ENCODE results near the gene DRD1. TPM values are rescaled to one million over a fixed set of nuclear protein-coding genes. Genes with fewer than 3 reads are reported as not detected.

The DRD1 gene
- total and polyA plus RNA-seq, 2 experiments from 2014 or later = 0.11 to 0.14 TPM

DNA sequence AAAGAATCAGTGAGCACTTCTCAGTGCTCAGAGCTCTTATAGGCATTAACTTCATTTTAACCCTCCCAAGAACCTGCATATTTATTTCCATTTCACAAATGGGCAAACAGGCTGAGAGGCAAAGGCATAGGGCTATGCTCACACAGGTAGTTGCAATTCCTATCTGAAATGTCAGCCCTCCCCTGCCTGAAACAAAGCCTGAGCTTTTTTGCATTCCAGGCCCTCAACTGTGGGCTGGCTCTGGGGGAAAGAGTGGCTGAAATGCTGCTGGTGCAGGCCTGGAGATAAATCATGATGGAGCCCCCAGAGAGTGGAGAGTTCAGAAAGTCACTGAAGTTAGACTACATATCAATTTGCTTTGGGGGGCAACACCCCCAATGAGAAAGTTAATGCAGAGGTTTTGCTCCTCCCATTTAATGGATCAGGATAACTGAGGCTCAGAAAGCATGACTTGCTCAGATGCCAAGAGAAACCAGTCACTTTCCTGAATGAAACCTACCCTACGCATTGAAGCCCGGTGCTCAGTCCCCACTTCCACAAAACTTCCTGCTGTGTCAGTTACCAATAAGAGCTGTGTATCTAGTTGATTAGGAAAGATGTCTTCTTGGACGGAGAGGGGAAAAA lies 5.6 kb downstream of the DRD1 start (continued):
- TF ChIP-seq, protein P1, sequence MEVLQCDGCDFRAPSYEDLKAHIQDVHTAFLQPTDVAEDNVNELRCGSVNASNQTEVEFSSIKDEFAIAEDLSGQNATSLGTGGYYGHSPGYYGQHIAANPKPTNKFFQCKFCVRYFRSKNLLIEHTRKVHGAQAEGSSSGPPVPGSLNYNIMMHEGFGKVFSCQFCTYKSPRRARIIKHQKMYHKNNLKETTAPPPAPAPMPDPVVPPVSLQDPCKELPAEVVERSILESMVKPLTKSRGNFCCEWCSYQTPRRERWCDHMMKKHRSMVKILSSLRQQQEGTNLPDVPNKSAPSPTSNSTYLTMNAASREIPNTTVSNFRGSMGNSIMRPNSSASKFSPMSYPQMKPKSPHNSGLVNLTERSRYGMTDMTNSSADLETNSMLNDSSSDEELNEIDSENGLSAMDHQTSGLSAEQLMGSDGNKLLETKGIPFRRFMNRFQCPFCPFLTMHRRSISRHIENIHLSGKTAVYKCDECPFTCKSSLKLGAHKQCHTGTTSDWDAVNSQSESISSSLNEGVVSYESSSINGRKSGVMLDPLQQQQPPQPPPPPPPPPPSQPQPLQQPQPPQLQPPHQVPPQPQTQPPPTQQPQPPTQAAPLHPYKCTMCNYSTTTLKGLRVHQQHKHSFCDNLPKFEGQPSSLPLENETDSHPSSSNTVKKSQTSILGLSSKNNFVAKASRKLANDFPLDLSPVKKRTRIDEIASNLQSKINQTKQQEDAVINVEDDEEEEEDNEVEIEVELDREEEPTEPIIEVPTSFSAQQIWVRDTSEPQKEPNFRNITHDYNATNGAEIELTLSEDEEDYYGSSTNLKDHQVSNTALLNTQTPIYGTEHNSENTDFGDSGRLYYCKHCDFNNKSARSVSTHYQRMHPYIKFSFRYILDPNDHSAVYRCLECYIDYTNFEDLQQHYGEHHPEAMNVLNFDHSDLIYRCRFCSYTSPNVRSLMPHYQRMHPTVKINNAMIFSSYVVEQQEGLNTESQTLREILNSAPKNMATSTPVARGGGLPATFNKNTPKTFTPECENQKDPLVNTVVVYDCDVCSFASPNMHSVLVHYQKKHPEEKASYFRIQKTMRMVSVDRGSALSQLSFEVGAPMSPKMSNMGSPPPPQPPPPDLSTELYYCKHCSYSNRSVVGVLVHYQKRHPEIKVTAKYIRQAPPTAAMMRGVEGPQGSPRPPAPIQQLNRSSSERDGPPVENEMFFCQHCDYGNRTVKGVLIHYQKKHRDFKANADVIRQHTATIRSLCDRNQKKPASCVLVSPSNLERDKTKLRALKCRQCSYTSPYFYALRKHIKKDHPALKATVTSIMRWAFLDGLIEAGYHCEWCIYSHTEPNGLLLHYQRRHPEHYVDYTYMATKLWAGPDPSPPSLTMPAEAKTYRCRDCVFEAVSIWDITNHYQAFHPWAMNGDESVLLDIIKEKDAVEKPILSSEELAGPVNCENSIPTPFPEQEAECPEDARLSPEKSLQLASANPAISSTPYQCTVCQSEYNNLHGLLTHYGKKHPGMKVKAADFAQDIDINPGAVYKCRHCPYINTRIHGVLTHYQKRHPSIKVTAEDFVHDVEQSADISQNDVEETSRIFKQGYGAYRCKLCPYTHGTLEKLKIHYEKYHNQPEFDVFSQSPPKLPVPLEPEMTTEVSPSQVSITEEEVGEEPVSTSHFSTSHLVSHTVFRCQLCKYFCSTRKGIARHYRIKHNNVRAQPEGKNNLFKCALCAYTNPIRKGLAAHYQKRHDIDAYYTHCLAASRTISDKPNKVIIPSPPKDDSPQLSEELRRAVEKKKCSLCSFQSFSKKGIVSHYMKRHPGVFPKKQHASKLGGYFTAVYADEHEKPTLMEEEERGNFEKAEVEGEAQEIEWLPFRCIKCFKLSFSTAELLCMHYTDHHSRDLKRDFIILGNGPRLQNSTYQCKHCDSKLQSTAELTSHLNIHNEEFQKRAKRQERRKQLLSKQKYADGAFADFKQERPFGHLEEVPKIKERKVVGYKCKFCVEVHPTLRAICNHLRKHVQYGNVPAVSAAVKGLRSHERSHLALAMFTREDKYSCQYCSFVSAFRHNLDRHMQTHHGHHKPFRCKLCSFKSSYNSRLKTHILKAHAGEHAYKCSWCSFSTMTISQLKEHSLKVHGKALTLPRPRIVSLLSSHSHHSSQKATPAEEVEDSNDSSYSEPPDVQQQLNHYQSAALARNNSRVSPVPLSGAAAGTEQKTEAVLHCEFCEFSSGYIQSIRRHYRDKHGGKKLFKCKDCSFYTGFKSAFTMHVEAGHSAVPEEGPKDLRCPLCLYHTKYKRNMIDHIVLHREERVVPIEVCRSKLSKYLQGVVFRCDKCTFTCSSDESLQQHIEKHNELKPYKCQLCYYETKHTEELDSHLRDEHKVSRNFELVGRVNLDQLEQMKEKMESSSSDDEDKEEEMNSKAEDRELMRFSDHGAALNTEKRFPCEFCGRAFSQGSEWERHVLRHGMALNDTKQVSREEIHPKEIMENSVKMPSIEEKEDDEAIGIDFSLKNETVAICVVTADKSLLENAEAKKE (CRISPR knock-in tag; IDR thresholded peaks at IDR 0.05) = no peak
- TF ChIP-seq, protein P2, sequence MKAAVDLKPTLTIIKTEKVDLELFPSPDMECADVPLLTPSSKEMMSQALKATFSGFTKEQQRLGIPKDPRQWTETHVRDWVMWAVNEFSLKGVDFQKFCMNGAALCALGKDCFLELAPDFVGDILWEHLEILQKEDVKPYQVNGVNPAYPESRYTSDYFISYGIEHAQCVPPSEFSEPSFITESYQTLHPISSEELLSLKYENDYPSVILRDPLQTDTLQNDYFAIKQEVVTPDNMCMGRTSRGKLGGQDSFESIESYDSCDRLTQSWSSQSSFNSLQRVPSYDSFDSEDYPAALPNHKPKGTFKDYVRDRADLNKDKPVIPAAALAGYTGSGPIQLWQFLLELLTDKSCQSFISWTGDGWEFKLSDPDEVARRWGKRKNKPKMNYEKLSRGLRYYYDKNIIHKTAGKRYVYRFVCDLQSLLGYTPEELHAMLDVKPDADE (IDR thresholded peaks at IDR 0.05) = no peak
- TF ChIP-seq JUNB (IDR thresholded peaks at IDR 0.05; ENCODE audit: unreplicated experiment) = no peak
- TF ChIP-seq CREB1 (CRISPR knock-in tag; IDR thresholded peaks at IDR 0.05; ENCODE audit: low read depth) = no peak
- TF ChIP-seq, protein P3, sequence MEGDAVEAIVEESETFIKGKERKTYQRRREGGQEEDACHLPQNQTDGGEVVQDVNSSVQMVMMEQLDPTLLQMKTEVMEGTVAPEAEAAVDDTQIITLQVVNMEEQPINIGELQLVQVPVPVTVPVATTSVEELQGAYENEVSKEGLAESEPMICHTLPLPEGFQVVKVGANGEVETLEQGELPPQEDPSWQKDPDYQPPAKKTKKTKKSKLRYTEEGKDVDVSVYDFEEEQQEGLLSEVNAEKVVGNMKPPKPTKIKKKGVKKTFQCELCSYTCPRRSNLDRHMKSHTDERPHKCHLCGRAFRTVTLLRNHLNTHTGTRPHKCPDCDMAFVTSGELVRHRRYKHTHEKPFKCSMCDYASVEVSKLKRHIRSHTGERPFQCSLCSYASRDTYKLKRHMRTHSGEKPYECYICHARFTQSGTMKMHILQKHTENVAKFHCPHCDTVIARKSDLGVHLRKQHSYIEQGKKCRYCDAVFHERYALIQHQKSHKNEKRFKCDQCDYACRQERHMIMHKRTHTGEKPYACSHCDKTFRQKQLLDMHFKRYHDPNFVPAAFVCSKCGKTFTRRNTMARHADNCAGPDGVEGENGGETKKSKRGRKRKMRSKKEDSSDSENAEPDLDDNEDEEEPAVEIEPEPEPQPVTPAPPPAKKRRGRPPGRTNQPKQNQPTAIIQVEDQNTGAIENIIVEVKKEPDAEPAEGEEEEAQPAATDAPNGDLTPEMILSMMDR (conservative IDR thresholded peaks at IDR 0.05; ENCODE audit: low read depth in 2 of 2) = no peak
- TF ChIP-seq EZH2phosphoT487 (IDR thresholded peaks at IDR 0.05; ENCODE audit: unreplicated experiment) = no peak
- TF ChIP-seq ZNF114 (CRISPR knock-in tag; IDR thresholded peaks at IDR 0.05) = no peak
